ENCODE results near the gene CDH13. TPM values are rescaled to one million over a fixed set of nuclear protein-coding genes. Genes with fewer than 3 reads are reported as not detected.

CDH13 gene
- total RNA-seq, 4 donors from 2014 or later, result 3.4 to 14.8 (median 6.5) TPM

- WGBS, 2 donors, result 94 to 95% methylated on average over 10 of the region's 10 CpGs
- DNase-seq, result no peak
- Histone ChIP-seq H3K9me3 (no peaks in the 10 kb centered on the region), H3K27ac (no peak overlapping the region), H3K36me3 (no peaks in the 10 kb centered on the region), H3K27me3 (no peaks in the 10 kb centered on the region), H3K4me1 (no peaks in the 10 kb centered on the region), H3K4me3 (replicated peaks in 1 of 3) (no peak overlapping the region)
- TF ChIP-seq POLR2A (IDR thresholded peaks at IDR 0.05), result no peak
- TF ChIP-seq, protein P1, sequence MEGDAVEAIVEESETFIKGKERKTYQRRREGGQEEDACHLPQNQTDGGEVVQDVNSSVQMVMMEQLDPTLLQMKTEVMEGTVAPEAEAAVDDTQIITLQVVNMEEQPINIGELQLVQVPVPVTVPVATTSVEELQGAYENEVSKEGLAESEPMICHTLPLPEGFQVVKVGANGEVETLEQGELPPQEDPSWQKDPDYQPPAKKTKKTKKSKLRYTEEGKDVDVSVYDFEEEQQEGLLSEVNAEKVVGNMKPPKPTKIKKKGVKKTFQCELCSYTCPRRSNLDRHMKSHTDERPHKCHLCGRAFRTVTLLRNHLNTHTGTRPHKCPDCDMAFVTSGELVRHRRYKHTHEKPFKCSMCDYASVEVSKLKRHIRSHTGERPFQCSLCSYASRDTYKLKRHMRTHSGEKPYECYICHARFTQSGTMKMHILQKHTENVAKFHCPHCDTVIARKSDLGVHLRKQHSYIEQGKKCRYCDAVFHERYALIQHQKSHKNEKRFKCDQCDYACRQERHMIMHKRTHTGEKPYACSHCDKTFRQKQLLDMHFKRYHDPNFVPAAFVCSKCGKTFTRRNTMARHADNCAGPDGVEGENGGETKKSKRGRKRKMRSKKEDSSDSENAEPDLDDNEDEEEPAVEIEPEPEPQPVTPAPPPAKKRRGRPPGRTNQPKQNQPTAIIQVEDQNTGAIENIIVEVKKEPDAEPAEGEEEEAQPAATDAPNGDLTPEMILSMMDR (IDR thresholded peaks at IDR 0.05), result no peak
- intact Hi-C loops (cut with DNase I), result no loop called here
Measured at GRCh38 chr16:83791916-83792315, 1165.1 kb downstream of the CDH13 start.

- no peaks in the 10 kb centered on the region for H3K4me1 ChIP-seq
- no peak overlapping the region for H3K27ac ChIP-seq
- H3K36me3 ChIP-seq, result no peaks in the 10 kb centered on the region
- H3K9me3 ChIP-seq, result no peaks in the 10 kb centered on the region
- no peak for DNase-seq
- intact Hi-C loops (cut with DNase I), result no loop called here
- H3K27me3 ChIP-seq, result no peaks in the 10 kb centered on the region
- H3K4me3 ChIP-seq (replicated peaks in 1 of 3), result no peak overlapping the region
- 80 to 91% methylated on average over 2 of the region's 2 CpGs for WGBS, 2 donors
- TF ChIP-seq POLR2A (IDR thresholded peaks at IDR 0.05), result no peak
- TF ChIP-seq, protein P1 (IDR thresholded peaks at IDR 0.05), result no peak
Measured at GRCh38 chr16:83792391-83792790, 1165.6 kb downstream of the CDH13 start.

DNA sequence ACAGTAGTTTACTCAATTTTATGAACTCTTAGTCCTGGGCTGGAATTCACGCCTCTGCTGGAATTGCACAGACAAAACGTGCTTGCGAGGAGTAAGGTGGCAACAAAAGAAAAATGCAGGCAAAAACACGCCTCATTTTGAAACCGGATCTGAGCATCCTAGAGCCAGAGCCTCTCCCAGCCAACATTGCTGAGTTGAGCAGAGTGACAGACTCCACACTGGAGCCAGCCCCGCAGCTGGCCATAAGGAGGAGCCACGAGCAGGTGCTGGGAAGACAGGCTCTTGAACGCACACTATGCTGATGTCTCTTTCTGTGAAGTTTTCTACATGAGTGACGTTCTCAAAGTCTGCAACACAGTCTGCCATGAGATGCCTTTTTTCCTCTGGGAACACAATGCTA, 1166.4 kb downstream of the CDH13 start:
- 73 to 77% methylated on average over 9 of the region's 9 CpGs for WGBS, 2 donors
- H3K4me1 ChIP-seq, result no peaks in the 10 kb centered on the region
- no peak overlapping the region for H3K4me3 ChIP-seq (replicated peaks in 1 of 3)
- no peak for TF ChIP-seq POLR2A (IDR thresholded peaks at IDR 0.05)
- TF ChIP-seq, protein P1 (IDR thresholded peaks at IDR 0.05), result no peak
- intact Hi-C loops (cut with DNase I), result no loop called here
- H3K27me3 ChIP-seq, result no peaks in the 10 kb centered on the region
- DNase-seq, result no peak
- no peak overlapping the region for H3K27ac ChIP-seq
- H3K36me3 ChIP-seq, result no peaks in the 10 kb centered on the region
- no peaks in the 10 kb centered on the region for H3K9me3 ChIP-seq

DNA sequence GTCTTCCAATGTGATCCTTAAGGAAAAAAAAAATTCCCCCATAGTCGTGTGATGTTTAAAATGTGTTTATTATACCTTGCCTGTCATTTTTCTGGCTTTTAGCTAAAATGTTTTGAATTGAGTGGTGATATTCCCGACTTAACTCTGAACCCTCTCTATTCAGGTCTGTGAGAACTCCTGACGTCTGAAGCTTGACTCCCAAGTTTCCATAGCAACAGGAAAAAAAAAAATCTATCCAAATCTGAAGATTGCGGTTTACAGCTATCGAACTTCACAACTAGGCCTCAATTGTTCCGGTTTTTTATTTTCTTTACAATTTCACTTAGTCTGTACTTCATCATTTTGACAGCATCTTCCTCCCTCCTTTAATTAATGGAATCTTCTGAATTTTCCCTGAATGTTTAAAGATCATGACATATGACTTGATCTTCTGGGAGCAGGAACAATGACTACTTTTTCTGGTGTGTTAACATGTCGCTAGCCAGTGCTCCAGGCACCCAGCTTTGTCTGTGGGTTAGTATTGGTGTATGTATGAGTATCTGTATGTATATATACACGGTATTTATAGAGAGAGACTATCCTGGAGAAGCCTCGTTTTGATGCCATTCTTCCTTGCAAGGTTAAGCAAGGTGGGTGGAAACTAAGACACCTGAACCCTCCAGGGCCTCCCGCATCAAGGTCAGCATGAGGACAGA, 1168.2 kb downstream of the CDH13 start:
- H3K4me3 ChIP-seq (replicated peaks in 1 of 3), result no peak overlapping the region
- no peak overlapping the region for H3K27ac ChIP-seq
- H3K4me1 ChIP-seq, result no peaks in the 10 kb centered on the region
- intact Hi-C loops (cut with DNase I), result no loop called here
- H3K36me3 ChIP-seq, result no peaks in the 10 kb centered on the region
- WGBS, 2 donors, result 76 to 78% methylated on average over 10 of the region's 10 CpGs
- TF ChIP-seq POLR2A (IDR thresholded peaks at IDR 0.05), result no peak
- TF ChIP-seq, protein P1 (IDR thresholded peaks at IDR 0.05), result no peak
- H3K27me3 ChIP-seq, result no peaks in the 10 kb centered on the region
- no peak for DNase-seq
- H3K9me3 ChIP-seq, result no peaks in the 10 kb centered on the region

DNA sequence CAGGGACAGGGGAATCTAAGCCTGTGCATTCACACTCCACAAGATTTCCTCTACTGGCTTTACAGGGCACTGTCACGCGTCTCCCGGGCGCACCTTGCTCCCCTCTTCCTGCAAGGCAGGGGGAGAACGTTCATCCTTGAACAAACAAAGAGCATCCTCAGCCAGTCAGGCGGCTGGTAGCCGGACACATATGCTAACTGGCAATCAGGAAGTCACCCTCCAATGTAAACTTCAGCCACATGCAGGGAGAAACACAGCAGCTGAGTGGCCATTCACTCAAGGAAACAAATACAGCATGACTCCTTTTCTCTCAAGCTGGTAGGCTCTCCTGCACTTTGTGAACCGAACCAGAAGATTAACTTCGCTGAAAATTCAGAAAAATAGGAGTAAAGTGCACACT, 1170.2 kb downstream of the CDH13 start:
- H3K4me1 ChIP-seq, result peaks cover 0 to under 1% of the 10 kb centered on the region in 2 donors
- intact Hi-C loops (cut with DNase I), result no loop called here
- H3K27me3 ChIP-seq, result no peaks in the 10 kb centered on the region
- DNase-seq, result no peak
- H3K4me3 ChIP-seq (replicated peaks in 1 of 3), result no peak overlapping the region
- WGBS, 2 donors, result 33 to 48% methylated on average over 9 of the region's 9 CpGs
- H3K36me3 ChIP-seq, result no peaks in the 10 kb centered on the region
- no peak for TF ChIP-seq POLR2A (IDR thresholded peaks at IDR 0.05)
- TF ChIP-seq, protein P1 (IDR thresholded peaks at IDR 0.05), result no peak
- H3K27ac ChIP-seq, result no peak overlapping the region
- H3K9me3 ChIP-seq, result no peaks in the 10 kb centered on the region

All from thyroid gland (tissue), 4 donors.